GM23248 (cell line): Measurements from ENCODE around the gene SELENOM.

Experiments
- EZH2 ChIP-seq: fragments of 200-600 bp; sonication (generic); IDR thresholded peaks from 2 replicates; pipeline ENCODE4 v1.6.1; 2018; ENCODE audit warnings: antibody characterized with exemption, mild to moderate bottlenecking; ENCODE audit not compliant: insufficient read depth, poor library complexity, severe bottlenecking
- EZH2phosphoT487 ChIP-seq: fragments of 200-600 bp; sonication (generic); IDR thresholded peaks from 2 replicates; pipeline ENCODE4 v1.6.1; 2018; ENCODE audit warnings: antibody characterized with exemption, moderate library complexity, mild to moderate bottlenecking, low read depth; ENCODE audit not compliant: insufficient read depth

DNA sequence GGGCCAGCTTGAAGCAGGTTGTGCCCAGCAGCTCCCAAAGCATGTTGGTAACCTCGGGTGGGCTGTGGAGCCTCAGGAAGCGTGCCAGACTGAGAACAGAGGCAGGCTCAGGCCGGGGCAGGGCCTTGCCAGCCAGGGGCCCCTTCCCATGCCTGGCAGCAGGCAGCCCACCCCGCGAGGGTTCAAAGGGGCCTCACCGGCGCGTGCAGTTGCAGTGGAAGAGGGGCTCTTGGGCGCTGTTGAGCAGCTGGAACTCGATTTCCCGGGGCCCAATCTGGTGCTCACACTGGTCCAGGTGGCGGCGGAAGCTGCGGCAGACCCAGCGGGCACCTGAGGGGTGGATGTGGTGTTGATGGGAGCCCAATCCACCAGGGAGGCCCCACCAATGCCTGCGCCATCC lies 29.3 kb upstream of the SELENOM start:
- TF ChIP-seq EZH2 (no peak), EZH2phosphoT487 (no peak)
